GM12801 (cell line): Measurements from ENCODE around the gene SCEL.

Source experiments
- CTCF ChIP-seq: IDR thresholded peaks from one replicate; pipeline ENCODE4 v1.5.1; 2011; ENCODE audit warnings: control low read depth; ENCODE audit not compliant: insufficient read length; ENCODE audit errors: extremely low read depth

SCEL gene

GRCh38 chr13:77514336-77514726 lies 21.2 kb upstream of the SCEL start:
- no peak for TF ChIP-seq CTCF

- TF ChIP-seq CTCF = no peak
These were observed 19.7 kb upstream of the SCEL start for GRCh38 chr13:77515785-77516184.

DNA sequence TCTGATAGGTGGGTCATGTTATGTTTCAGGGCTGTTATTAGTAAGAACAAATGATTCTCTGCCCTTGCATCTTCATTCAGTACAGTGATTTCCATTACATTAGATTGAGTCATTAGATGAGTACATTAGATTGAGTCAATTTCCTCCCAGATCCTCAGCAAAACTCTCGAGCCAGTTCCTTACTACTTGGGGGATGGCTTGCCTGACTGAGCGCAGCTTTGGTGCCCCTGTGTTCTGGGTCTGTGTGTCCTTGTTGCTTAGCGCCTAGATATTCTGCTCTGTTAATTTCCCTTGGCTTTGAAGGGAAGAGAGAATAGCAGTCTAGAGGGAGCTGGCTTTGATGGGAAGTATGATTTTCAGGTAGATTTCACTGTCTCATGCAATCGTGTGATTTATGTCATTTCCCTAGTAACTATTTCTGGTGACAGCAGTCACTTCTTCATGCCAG lies 19.1 kb upstream of the SCEL start:
- no peak for TF ChIP-seq CTCF

GRCh38 chr13:77518266-77518665 lies 17.2 kb upstream of the SCEL start:
- TF ChIP-seq CTCF = no peak

DNA sequence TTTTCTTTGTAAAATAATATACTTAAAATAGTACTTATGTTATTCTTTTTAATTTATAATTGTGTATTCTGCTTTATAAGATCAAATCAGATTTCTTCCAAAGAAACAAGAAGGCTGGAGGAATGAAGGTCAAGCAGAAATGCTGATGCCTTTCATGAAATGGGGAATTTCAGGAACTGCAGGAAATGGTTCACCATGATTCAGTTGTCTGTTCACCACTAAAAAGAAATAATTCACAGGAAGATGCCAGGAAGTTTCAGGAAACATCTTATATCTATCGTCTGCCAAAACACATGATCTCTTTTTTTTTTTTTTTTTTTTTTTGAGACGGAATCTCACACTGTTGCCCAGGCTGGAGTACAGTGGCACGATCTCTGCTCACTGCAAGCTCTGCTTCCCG lies 15.7 kb upstream of the SCEL start:
- TF ChIP-seq CTCF = no peak

DNA sequence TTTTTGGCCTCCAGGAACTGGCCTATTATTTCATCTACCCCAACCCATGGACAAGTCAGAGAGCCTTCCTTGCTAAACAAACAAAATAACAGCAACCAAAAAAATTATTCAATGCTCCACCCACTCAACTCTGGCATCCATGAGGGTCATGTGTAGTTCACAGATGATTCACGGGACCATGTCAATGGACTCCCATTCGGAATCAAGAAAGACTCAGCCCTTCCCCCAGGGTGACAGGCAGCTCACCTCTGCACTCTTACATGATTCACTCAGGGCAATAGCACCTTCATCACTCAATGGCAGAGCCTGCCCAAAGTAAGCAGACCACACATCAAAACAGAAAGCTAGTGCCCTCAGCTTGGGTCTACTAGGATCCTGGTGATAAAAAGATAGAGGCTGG lies 14.3 kb upstream of the SCEL start:
- no peak for TF ChIP-seq CTCF

DNA sequence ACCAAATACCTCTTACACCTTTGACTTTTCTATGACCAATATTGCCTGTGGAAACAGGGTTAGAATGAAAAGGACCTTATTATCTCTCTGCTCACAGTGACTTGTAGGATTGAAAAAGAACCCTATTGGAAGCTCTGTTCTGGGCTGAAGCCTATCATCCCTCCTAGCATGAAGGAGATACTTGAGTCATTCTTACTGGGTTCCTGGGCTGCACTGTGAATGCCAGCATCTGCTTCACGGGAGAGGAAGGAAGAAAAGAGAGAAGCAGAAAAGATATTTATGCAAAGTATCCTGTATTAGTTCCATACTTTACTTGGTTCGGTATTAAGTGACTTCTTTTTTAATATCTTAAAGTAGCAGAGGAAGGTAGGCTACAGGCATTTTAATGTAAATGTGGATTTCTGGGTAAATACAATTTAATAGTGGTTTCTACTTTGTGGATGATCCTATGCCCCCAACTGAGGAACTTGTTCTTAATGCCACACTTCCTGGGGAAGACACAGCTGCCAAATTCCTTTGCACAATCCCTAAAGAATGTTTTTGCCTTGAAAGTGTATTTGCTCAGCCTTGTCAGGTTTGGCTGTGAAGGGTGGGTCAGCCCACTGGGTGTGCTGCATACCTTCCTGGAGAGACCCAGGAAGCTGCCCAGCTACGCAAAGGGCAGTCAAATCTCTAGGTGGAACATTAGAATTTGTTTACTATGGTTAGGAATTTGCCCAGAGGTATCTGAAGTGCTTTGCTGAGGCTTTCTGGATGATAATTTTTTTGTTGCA lies 13.7 kb upstream of the SCEL start:
- TF ChIP-seq CTCF = no peak
